ENCODE measurements around the gene DYSF.

GRCh38 chr2:71531522-71532047 is 78.2 kb downstream of the DYSF start:
- TF ChIP-seq CTCF (IDR thresholded peaks at IDR 0.05) (no peak), POLR2A (IDR thresholded peaks at IDR 0.05) (no peak)

All from Peyer's patch (tissue), 4 donors.